Measurements from ENCODE around the gene SSBP3. TPM values are rescaled to one million over a fixed set of nuclear protein-coding genes. Genes with fewer than 3 reads are reported as not detected.

SSBP3 gene
- total and polyA plus RNA-seq, 2 donors from 2014 or later = 33.3 to 49.6 TPM

DNA sequence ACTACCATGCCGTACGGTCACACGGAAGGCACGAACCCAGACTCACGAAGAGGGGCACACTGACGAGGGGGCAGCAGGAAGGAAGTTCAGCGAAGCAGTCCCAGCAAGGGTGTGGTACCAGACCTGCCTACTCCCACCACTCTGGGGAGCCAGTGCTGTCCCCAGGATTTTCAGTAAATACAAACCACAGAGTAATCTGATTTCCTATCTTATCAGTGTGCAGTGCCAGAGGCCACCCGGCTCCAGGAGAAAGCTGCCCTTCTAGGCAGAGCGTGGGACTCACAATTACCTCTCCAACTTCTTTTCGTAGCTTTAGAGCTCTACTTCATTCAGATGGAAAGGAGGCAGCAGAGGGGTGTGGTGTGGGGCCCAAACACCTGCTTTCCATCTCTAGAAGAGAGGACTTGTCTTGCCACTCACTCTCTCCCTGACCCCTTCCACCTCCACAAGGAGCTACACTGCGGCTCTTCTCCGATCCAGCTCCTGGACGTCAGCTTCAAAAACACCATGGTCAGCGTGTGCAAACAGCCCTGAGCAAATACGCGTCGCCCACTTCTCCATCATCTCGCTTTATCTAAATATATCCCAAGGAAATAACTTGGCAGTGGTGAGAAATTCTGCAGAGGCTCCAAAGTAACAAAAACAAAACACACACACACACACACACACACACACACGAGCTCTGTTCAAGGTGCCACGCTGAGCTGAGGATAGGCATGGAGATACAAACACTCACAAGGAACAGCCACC lies 107.7 kb downstream of the SSBP3 start:
- peaks cover 3 to 34% (median 4%) of the 10 kb centered on the region in 3 donors for H3K4me1 ChIP-seq (ENCODE audit: control insufficient read depth in 2 of 3, insufficient read depth in 2 of 3, low read depth in 1 of 3, low read length in 3 of 3)
- peak in 1 of 5 donors; percentile 33 for DNase-seq
- H3K9ac ChIP-seq (ENCODE audit: low read length in 3 of 3) = no peak overlapping the region

DNA sequence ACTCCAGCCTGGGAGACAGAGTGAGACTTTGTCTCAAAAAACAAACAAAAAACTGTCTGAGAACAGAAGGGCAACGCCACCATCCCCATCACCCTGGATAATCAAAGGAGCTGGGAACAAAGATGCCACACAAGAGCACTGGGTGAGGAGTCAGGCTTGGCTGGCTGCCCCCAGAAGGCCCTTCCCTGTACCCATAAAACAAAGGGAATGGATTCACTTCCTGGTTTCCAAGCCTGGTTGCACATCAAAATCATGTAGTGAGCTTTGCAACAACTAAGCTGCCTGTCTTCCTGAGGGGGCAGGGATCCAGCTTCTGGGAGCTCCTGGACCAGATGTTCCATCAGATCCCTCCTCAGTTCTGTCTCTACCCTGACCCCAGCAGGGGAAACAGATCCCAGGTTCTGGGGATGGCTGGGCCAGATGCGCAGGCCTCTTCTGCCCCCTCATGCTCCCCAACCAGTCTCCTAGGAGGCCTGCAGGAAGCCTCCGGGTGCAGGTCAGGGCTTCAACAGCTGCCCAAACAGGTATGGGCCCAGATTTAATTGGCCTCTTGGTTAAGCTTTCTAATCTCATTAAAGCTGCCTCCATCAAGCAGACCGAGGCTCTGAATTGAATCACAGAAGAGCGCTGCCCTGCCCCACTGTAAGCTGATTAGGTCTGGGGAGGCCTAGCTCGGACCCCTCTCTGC lies 108.5 kb downstream of the SSBP3 start:
- Histone ChIP-seq H3K27me3 (ENCODE audit: control insufficient read depth, insufficient read depth, low read length) (no peaks in the 10 kb centered on the region), H3K36me3 (ENCODE audit: control insufficient read depth in 2 of 3, insufficient read depth in 3 of 3, low read length in 3 of 3) (no peaks in the 10 kb centered on the region), H3K27ac (ENCODE audit: low read depth in 2 of 2, low read length in 2 of 2) (peak overlapping the region; percentile 29 to 52), H3K9ac (ENCODE audit: low read length in 3 of 3) (no peak overlapping the region), H3K4me3 (ENCODE audit: low read length in 3 of 3) (no peak overlapping the region), H3K4me1 (ENCODE audit: control insufficient read depth in 2 of 3, insufficient read depth in 2 of 3, low read depth in 1 of 3, low read length in 3 of 3) (peaks cover 3 to 30% (median 4%) of the 10 kb centered on the region in 3 donors), H3K9me3 (ENCODE audit: control insufficient read depth in 2 of 3, insufficient read depth in 1 of 3, low read length in 3 of 3) (no peaks in the 10 kb centered on the region)
- TF ChIP-seq, protein P1, sequence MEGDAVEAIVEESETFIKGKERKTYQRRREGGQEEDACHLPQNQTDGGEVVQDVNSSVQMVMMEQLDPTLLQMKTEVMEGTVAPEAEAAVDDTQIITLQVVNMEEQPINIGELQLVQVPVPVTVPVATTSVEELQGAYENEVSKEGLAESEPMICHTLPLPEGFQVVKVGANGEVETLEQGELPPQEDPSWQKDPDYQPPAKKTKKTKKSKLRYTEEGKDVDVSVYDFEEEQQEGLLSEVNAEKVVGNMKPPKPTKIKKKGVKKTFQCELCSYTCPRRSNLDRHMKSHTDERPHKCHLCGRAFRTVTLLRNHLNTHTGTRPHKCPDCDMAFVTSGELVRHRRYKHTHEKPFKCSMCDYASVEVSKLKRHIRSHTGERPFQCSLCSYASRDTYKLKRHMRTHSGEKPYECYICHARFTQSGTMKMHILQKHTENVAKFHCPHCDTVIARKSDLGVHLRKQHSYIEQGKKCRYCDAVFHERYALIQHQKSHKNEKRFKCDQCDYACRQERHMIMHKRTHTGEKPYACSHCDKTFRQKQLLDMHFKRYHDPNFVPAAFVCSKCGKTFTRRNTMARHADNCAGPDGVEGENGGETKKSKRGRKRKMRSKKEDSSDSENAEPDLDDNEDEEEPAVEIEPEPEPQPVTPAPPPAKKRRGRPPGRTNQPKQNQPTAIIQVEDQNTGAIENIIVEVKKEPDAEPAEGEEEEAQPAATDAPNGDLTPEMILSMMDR (IDR thresholded peaks at IDR 0.05; ENCODE audit: borderline replicate concordance, extremely low read depth, insufficient read depth) = no peak
- intact Hi-C loops (cut with DNase I) = no loop called here
- DNase-seq (peak in 1 of 5 donors; percentile 66), FAIRE-seq (no peak)

More for the DNA sequence above, 107.7 kb downstream of the SSBP3 start:
- Histone ChIP-seq H3K27ac (ENCODE audit: low read depth in 2 of 2, low read length in 2 of 2) (peak overlapping the region; percentile 29 to 52), H3K4me3 (ENCODE audit: low read length in 3 of 3) (no peak overlapping the region), H3K27me3 (ENCODE audit: control insufficient read depth, insufficient read depth, low read length) (no peaks in the 10 kb centered on the region), H3K9me3 (ENCODE audit: control insufficient read depth in 2 of 3, insufficient read depth in 1 of 3, low read length in 3 of 3) (no peaks in the 10 kb centered on the region), H3K36me3 (ENCODE audit: control insufficient read depth in 2 of 3, insufficient read depth in 3 of 3, low read length in 3 of 3) (no peaks in the 10 kb centered on the region)
- TF ChIP-seq, protein P1 (IDR thresholded peaks at IDR 0.05; ENCODE audit: borderline replicate concordance, extremely low read depth, insufficient read depth) = no peak
- no peak for FAIRE-seq
- intact Hi-C loops (cut with DNase I) = no loop called here

DNA sequence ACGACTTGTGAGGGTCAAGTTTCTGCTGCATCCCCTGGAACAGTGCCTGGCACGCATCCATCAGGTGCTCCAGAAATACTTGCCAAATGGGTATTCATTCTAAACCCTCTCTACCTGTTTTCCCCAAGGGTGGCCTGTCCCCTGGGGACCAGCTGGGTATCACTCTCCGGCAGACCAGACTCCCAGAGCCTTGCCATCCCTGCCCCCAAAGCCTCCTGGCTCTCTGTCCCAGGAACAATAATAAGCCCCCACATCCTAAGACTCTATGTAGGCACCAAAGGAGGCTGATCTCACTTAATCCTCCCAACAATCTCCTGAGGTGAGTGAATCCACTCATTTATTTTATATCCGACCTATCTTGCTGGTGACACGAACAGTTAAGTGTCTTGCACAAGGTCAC lies 109.5 kb downstream of the SSBP3 start:
- DNase-seq = peak in 1 of 5 donors; percentile 35
- intact Hi-C loops (cut with DNase I) = no loop called here
- Histone ChIP-seq H3K4me1 (ENCODE audit: control insufficient read depth in 2 of 3, insufficient read depth in 2 of 3, low read depth in 1 of 3, low read length in 3 of 3) (peaks cover 3 to 36% (median 12%) of the 10 kb centered on the region in 3 donors), H3K27me3 (ENCODE audit: control insufficient read depth, insufficient read depth, low read length) (no peaks in the 10 kb centered on the region), H3K9ac (ENCODE audit: low read length in 3 of 3) (no peak overlapping the region), H3K4me3 (ENCODE audit: low read length in 3 of 3) (no peak overlapping the region), H3K9me3 (ENCODE audit: control insufficient read depth in 2 of 3, insufficient read depth in 1 of 3, low read length in 3 of 3) (no peaks in the 10 kb centered on the region), H3K36me3 (ENCODE audit: control insufficient read depth in 2 of 3, insufficient read depth in 3 of 3, low read length in 3 of 3) (no peaks in the 10 kb centered on the region), H3K27ac (ENCODE audit: low read depth in 2 of 2, low read length in 2 of 2) (peak overlapping the region in 1 of 2 donors; percentile 17)
- no peak for FAIRE-seq
- TF ChIP-seq, protein P1 (IDR thresholded peaks at IDR 0.05; ENCODE audit: borderline replicate concordance, extremely low read depth, insufficient read depth) = no peak
